Measurements from ENCODE around the gene CROCC2.

Gene CROCC2

DNA sequence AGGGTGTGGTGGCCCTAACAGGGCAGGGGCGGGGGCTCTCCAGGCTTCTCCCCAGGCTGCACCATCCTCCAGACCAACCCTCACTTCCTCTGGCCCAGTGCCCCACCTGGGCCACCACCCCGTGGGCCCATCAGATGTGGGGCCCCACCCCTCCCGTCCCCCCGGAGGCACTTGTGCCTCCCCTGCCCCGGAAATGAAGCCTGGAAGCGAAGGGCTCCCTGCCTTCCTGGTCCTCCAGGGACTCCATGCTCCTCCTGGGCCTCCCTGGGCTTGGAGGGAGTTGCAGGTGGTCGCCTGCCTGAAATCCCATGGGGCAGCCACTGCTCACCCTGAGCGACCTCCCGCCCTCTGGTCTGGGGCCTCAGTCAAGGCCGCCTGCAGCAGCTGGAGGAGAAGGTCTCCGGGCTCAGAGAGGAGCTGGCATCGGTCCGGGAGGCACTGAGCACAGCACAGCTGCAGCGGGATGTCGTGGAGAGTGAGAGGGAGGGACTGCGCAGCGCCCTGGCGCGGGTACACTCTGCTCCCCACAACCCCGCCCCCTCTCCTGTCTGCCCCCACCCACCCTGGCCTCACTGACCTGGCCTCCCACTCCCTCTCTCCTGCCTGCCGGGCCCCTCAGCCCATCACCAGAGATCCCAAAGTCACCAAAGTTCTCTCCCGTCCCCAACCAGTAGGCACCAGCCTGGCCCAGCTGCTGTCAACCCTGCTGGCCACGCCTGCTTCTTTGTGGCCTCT, 28.0 kb downstream of the CROCC2 start:
- no peak for DNase-seq (ENCODE audit: low spot score)

DNA sequence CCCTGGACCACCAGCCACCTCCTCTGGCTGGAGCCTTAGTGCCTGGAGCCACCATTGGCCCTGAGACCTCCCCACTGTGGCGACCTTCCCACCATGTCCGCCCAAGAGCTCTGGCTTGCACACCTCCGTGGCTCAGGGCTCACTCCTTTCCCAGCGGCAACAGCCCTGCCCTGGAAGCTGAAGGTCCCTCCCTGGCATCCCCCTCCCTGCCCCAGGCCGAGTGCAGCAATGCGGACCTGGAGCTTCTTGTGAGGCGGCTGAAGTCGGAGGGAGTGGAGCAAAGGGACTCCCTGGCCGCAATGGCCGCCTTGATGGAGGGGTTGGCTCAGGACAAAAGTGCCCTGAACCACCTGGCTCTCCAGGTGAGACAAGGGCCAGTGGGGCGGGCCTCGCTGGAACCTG, 28.6 kb downstream of the CROCC2 start:
- no peak for DNase-seq (ENCODE audit: low spot score)

DNA sequence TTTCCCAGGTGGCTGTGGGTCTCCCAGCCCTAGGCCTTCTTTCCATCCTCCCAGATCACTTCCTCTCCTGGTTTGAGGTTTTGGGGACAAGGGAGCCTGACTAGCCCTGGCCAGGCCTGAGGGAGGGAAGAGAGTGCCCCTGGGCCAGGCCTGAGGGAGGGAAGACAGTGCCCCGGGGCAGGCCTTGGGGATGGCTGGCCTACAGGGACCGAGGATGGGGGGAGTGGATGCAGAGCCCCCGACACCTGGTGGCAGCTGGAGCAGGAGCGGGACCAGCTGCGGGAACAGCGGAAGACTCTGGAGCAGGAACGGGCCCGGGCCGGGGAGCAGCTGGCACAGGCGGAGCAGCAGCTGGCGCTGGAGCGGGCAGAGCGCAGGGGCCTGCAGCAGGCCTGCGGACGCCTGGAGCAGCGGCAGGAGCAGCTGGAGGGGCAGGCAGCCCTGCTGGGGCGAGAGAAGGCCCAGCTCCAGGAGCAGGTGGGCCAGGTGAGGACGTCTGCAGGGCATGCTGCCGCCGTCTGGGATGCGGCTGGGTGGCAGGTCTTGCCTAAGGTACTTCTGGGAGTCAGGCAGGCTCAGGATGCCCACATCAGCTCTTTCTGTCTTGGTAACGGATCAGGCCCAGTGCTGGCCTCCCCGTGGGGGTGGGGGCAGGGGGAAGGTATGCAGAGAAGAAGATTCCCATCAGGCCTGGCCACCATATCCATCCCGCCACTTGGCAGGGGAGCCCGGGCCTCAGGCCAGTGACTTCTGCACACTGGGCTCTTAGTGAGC, 29.2 kb downstream of the CROCC2 start:
- no peak for DNase-seq (ENCODE audit: low spot score)

DNA sequence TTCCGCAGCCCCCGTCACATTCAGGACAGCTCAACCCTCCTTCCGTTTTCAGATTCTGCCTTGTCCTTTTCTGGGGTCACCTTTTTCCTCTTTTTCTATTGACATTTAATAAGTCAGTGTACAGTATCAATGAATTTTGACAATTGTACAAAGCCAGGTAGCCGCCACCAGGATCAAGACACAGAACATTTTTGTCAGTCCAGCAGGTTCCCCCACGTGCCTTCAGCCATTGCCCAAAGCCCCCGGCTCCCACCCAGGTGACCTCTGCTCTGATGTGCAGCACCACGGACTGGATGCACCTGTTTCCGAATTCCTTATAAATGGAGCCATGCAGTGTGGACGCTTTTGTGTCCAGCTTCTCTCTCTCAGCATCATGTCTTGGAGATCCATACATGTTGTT, 30.0 kb downstream of the CROCC2 start:
- DNase-seq (ENCODE audit: low spot score) = no peak

DNA sequence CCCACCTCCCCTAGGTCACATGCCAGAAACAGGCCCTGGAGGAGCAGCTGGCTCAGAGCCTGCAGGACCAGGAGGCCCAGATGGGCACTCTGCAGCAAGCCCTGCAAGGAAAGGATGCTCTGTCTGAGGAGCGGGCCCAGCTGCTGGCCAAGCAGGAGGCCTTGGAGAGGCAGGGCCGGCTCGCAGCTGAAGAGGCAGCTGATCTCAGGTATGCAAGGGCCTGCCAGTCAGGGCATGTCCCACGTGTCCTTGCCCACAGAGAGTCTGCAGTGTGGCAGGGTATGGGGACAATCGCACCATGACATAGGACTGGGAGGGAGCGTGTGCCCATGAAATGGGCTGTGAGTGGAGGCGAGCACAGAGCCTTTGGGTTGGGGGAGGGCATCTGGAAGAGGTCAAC, 39.9 kb downstream of the CROCC2 start:
- no peak for DNase-seq (ENCODE audit: low spot score)

DNA sequence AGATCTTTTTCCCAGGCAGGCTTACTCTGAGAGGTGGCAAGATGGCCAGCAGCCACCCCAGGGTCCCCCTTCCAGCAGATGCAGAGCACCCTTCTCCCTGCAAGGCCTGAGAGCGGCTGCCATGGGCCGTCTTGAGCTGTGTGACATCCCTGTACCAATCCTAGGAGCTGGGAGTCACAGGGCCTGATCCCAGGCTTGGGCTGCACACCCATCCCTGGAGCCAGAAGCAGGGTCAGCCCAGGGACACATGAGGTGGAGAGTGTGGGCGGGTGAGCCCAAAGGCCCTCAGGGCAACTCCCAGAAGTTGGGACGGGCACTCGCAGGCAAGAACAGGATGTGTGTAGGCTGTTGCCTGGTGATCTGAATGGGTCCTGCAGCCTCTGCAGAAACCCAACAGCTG, 40.5 kb downstream of the CROCC2 start:
- DNase-seq (ENCODE audit: low spot score) = no peak

DNA sequence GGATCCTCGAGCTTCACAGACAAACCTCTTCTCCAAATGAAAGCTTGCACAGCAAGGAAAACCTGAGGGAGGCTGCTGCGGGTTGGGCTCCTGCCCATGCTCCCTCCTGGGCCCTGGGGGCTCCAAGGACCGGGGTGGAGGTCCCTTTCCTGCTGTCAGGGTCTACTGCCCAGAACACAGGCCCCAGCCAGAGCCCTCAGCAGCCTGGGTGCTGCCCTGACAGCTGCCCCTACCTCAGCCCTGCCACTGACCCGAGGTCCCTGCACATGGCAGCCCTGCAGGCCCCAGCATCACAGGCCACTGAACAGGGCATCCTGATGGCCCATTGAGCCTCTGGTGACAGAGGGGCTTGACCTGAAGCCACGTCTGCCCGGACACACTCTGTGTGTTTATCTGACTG, 41.0 kb downstream of the CROCC2 start:
- DNase-seq (ENCODE audit: low spot score) = no peak

DNA sequence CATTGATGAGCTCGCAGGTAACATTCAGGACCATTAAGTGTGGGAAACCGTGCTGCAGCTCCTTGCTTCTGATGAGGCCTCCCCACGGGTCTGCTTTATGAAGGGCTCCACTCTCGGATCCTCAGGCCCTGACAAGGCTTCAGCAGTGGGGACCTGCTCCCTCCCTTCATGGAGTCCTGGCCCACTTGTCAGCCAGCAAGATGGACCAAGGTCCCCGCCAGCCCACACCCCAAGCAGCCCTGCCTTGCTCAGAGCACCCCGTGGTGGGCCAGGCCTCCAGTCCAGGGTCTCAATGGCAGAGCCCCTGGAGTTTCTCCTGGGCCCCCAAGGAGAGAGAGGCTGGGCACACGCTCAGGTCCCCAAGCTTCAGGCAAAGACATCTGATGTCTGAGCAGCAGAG, 41.5 kb downstream of the CROCC2 start:
- no peak for DNase-seq (ENCODE audit: low spot score)

DNA sequence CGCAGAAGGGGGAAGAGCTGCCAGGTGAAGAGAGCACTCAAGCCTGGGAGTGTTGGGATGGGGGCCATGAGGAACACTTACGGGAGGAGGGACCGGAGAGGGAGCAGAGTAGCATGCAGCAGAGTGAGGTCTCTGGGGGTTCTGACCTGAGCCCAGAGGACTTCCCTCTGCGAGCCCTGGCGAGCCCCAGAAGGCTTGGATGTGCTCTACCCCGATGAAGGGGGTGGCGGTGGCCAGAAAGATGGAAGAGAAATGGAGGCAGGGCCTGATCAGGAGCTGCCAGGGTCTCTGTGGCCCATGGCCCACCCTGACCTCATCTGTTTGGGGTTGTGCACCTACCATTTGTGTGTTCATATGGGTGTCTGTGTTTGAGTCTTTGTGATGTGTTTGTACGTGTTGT, 42.0 kb downstream of the CROCC2 start:
- DNase-seq (ENCODE audit: low spot score) = no peak

DNA sequence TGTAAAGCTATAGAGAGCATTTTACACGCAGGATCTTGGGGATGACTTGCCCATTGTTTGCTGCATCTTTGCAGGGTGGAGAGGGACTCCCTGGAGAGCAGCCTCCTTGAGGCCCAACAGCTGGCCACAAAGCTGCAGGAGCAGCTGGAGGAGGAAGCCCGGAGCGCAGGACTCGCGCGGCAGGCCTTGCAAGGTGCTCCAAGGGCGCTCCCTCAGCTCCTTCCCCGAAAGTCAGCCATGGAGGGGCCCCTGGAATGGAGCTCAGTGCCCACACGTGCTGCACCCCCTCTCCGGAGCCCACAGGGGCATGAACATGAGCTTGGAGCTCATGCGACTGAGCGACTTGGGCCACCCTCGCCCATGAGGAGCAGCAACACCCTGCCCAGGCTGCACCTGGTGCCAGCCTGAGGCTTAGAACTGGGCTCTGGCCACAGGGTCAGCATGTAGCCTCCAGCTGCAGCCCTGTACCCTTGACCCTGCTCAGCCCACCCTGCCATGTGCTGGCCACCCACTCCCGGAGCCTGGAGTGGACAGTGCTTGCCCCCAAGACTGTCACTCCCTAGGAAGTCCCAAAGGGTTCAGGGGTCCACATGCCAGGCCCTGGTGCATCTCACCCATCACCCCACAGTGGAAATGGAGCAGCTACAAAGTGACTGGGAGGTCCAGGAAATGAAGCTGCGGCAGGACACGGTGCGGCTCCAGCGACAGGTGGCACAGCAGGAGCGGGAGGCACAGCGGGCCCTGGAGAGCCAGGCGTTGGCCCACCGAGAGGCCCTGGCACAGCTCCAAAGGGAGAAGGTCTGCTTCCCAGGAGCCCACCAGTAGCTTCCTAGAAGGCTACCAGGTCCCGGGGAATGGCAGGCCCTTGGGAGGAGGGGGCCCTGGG, 43.0 kb downstream of the CROCC2 start:
- no peak for DNase-seq (ENCODE audit: low spot score)

DNA sequence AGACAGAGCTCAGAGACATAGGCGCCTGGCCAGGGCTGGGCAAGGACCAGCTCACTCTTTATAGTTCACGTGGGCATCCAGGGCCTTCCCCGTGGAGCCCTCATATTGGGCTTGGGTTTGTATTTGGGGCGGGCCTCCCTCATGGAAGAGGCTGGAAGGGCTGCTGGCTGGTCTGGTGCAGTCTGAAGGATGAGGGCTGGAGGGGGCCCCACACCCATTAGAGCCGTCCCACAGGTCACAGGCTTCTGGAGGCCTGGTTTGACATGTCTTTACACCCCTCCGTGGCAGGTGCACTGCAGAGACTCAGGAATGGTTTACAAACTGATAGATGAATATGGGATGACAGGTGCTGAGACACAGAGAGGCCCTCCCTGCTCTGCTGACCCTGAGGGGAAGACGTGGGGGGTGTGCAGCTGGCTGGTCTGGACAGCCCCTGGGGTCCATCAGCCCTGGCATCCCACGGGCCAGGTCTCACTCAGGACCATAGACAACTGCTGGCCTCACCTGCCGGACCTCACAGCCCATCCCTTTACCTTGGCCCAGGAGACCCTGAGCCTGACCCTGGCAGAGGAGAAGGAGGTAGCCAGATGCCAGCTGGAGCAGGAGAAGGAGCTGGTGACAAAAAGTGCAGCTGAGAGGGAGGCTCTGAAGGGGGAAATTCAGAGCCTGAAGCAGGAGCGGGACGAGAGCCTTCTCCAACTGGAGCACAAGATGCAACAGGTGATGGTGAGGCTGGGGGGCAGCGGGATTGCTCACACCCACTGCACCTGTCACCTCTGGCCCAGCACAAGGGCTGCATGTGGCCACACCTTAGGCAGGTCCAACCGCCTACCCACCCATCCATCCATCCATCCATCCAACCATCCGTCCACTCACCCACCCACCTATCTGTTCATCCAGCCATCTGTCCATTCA, 43.9 kb downstream of the CROCC2 start:
- DNase-seq (ENCODE audit: low spot score) = no peak

DNA sequence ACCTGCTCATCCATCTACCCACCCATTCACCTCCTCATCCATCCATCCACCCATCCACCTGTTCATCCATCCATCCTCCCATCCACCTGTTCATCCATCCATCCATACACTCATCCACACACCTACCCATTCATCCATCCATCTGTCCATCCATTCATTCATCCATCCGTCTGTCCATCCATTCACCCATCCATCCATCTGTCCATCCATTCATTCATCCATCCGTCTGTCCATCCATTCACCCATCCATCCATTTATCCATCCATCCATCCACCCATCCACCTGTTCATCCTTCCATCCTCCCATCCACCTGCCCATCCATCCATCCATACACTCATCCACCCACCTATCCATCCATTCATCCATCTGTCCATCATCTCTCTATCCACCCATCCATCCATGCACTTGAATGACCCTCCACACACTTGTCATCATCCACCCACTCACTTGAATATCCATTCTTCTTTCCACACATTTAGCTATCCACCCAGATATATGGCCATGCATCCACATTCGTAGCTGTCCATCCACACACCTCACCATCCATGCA, 45.0 kb downstream of the CROCC2 start:
- no peak for DNase-seq (ENCODE audit: low spot score)

DNA sequence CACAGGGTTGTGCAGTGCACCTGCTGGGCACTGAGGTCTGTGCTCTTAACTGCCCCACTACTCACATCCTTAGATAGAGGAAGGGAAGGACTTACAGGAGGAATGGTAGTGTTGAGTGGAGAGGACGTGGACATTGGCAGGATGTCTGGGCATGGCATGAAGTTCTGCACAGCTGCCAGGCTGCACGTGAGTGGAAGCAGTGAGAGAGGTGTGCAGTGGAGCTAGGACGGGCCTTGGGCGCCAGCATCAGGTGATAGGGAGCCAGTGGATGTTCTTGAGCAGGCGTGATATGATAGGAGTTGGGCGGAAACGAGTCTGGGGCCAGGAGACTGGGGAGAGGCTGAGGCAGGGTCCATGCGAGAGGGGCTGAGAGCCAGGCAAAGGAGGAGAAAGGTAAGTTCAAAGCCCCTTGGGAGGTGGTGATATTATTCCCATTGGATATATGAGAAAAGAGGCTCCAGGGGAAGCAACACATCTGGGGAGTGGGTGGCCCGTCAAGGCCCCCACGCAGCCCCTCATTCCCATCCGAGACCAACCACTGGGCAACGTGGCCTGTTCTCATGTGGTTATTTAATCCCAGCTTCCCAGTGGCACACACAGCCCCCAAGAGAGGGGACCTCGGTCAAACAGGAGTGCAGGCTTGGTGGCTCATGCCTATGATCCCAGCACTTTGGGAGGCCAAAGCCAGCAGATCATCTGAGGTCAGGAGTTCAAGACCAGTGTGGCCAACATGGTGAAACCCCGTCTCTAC, 46.5 kb downstream of the CROCC2 start:
- no peak for DNase-seq (ENCODE audit: low spot score)

DNA sequence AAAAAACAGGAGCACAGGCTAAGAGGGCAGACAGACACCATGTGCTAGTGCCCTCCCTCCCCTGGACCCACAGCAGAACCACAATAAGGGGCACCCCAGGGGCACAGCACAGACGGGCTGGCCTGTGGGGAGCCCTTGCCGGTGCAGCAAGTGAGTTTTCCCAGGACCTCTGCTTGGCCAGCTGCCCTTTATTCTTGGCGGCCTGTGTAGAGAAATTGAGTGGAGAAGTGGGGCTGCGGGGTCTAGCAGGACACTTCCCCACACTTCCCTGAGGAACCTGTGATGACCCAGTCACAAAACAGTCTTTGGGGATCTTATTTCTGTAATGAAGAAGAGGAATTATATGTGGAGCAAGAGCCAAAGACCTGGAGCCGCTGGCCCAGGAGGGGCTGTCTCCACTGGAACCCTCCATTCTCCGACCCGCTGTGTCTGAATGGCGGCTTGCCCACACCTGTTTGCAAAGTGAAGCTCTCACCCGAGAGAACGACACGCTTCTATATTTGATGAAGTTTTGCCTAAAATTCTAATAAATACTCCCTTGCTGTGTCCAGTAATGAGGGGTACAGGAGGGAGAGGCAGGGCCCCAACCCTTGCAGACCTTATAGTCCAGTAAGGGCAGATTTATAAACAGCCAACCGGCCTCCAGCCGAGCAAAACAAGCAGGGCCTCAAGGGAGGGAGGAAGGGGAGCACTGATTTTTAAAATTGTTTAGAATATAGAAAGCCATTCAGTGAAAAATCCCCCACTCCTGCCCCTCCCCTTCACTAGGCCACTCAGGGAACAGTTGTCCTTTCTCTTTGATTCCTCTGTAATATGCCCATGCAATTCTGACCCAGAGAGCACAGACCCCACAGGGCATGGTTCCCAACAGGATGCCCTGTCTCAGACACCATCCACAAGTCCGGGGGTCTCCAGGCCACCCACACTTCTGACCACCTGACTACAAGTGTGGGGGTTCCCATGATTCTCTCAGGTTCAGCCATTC, 47.6 kb downstream of the CROCC2 start:
- DNase-seq (ENCODE audit: low spot score) = no peak

DNA sequence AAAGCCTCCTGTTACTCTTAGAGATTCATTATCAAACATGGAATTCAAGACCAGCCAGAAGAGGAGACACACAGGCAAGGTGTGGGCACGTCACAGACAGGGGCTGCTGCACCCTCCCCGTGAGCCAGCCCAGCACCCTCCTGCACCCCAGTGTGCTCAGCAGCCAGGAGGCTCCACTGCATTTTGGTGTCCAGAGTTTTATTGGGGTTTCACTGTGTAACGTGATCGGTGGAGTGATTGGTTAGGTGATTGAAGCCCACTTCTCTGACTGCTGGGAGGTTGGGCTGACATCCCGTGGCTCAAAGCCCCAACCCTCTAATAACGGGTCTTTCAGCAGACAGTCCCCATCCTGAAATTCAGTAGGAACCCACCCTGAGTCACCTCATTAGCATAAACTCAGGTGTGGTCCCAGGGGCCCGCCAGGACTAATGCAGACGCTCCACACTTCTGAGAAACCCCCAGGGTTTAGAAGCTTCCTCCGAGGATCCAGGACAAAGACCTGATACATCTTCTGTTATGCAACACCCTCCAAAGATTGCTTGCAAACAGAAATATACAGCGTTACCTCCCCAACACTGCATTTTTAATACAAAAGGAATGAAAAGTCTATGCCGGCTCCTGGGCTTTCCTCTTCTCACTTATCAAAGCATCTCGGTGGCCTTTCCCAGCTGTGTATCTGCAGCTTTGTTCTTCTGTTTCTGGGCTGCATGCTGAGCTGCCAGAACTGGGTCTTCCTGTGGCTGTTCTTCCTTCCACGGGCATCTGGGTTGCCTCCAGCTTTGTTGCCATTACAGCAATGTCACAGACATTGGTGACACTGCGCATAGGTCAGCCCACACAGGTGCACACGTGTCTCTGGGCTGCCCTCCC, 48.5 kb downstream of the CROCC2 start:
- no peak for DNase-seq (ENCODE audit: low spot score)

DNA sequence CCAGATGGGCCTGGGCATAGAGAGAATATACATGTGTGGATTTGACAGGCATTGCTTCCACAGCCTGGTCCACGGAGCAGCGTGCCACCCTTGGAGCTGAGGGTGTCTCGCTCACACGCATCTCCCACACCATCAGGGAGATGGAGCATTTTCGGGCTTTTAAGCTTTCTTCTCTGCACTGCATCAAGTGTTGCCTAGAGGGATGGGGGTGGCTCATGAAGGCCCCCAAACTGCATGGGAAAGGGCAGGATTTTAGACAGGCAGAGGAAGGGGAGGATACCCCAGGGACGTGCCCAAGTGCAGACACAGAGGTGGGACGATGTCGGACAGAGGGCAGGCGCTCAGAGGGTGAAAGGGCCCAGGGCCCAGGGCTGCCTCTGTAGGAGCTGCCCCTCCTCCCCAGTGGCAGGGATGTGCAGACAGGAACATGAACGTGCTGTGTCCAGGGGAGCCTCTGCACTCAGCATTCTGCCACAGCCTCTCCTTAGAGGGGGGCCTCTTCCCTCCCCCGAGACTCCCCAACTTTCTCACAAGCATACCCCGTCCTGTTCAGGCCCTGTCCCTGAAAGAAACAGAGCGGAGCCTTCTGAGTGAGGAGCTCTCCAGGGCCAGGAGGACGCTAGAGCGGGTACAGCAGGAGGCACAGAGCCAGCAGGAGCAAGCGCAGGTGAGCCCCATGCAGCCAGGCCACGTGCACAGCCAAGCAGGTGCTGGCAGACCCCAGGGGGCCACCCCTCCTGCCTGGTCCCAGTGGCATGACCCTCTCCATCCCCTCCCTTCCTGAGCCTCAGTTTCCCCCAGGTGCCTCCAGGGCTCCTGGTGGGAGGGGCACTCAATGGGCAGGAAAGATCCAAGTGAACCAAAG, 49.4 kb downstream of the CROCC2 start:
- DNase-seq (ENCODE audit: low spot score) = no peak

DNA sequence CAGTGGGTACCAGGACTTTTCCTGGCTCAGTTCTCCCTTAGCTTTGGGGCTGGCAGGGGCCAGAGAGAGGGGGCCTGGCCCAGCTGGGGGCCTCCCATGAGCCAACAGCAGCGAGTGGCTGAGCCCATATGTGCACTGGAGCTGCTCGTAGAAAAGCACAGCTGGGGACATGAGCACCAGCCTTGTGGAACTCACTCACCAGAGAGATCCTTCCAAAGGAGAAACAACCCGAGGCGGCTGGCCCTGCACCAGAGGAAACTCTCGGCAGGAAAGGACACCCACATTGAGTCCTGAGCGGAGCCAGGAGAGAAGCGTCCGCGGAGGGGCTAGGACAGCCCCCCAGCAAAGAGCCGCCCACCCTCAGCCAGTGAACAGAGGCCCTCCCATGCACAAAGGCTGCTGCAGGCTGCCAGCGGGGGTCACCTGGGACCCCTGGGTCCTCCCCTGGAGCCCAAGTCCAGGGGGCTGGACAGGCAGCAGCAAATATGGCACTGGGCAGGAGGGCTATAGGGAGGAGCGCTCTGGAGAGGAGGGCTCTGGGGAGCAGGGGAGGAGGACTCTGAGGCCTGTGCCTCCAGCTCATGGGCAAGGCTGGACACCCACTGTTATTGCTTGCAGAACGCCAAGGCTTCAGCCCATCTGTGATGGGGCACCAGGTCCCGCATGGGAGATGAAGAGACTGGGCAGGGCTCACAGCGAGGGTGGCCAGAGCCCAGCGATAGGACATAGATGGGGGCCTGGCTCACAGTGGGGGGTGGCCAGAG, 50.2 kb downstream of the CROCC2 start:
- peak; percentile 39 for DNase-seq (ENCODE audit: low spot score)
